SHP77 treated with DMSO at 0.1 percent for 48 hours (cell line): ENCODE data around the gene USF1.
"Not testable (repeated sequence)": the region's sequence is repeated elsewhere in the genome, so short reads cannot be mapped to it uniquely, and the experiment has no call there.

Source experiments
- DNase-seq: peaks from one replicate; lab custom pipeline; 2025; lab: John Stamatoyannopoulos, UW

Gene USF1

GRCh38 chr1:161079436-161080110, 33.8 kb upstream of the USF1 start:
- no peak for DNase-seq

- no peak for DNase-seq
Observed at GRCh38 chr1:161077426-161077825, 31.6 kb upstream of the USF1 start.

DNA sequence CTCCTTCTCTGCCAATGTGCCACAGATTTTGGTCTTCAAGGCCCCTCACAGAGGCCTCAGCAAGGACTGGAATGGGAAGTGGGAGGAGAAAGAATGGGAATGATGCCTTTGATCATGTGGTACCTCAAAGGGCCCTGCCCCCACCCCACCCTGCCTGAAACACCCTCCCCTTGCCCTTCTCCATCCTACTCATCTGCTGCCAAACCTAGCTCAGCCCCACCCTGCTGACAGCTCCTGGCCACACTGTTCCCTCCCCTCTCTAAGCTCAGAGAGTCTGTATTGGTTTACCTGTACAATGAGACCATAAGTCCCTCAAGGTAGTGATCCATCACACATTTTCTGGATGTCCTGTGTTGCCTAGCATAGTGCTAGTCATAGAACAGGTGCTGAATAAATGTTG, 30.6 kb upstream of the USF1 start:
- DNase-seq: no peak

- no peak for DNase-seq
Observed at GRCh38 chr1:161074676-161075368, 29.0 kb upstream of the USF1 start.

- no peak for DNase-seq
Observed at GRCh38 chr1:161073474-161074121, 27.8 kb upstream of the USF1 start.

GRCh38 chr1:161072751-161073449, 27.1 kb upstream of the USF1 start:
- DNase-seq: no peak

DNA sequence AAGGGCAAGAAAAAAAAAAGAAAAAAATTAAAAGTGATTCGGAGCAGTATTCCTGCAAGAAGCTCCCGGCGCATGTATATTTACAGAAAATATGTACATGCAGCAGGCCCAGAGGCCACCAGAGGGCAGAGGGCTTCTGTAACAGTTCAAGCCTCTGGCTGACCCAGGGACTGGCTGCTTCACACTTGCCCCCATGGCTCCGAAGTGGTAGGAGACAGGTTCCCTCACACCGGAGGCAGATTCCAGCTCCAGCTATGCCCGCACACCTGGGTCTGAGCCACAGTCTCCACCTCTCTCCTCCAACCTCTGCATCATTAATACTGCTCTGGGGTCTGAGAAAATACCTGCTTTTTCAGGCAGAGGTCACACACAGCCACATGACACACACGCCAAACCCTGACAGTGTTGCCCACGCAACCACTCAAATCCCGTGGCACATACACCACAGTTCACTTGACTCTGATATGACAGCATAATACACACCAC, 26.2 kb upstream of the USF1 start:
- no peak for DNase-seq

- no peak for DNase-seq
Observed at GRCh38 chr1:161070761-161071160, 25.0 kb upstream of the USF1 start.

DNA sequence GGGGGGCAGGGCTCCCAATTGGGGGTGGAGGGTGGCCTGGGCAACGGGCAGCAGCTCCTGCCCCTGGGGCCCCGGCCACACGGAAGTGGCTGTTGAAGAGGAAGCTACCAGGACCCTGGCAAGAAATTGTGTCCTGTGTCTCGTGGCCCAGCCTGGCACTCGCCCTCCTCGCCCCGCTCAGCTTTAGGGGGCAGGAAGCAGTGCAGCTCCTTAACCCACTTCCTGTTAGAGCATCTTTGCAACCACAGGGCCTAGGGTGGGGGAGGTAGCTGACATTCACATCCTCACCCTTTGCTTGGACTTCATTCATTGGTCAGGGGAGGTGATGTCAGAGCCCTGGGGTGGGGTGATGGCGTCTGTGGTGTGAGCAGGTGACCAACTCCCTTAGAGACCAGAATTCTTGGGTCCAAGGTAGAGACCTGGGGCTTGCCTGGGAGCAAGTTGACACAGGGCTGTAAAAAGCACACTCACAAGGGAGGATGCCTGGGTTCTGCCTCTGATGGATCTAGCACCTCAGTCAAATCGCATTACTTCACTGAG, 24.0 kb upstream of the USF1 start, which contains the start of gene ARHGAP30:
TSS of gene ARHGAP30 (minus strand) at position 161 of the 540 bp plus-strand sequence. CDS start 267 bp downstream, outside the sequence.
- no peak for DNase-seq

GRCh38 chr1:161069241-161069640, 23.5 kb upstream of the USF1 start:
- DNase-seq: no peak

GRCh38 chr1:161068306-161069234, 22.8 kb upstream of the USF1 start:
- no peak for DNase-seq

DNA sequence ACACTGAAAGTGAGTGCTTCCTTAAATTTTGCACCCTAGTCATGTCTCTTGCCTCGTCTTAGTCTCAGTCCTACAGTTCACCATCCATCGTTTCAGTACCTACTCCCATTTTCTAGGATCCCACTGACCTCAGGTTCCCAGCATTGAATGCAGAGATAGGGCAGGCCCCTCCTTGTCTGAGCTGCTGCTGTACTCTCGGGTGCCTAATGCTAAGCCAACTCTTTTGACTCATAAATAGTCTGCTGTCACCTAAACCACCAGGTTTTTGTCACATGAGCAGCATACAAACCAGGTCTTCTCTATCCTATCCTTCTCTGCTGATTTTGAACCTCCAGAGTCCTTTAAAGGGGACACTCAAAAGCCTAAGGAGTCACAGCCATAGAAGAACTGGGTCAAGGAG, 20.9 kb upstream of the USF1 start:
- DNase-seq: no peak

DNA sequence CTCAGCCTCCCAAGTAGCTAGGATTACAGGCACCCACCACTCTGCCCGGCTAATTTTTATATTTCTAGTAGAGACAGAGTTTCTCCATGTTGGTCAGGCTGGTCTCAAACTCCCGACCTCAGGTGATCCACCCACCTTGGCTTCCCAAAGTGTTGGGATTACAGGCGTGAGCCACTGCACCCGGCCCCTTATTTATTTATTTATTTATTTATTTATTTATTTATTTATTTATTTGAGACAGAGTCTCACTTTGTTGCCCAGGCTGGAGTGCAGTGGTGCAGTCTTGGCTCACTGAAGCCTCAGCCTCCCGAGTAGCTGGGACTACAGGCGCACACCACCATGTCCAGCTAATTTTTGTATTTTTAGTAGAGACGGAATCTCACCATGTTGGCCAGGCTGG, 19.9 kb upstream of the USF1 start:
- DNase-seq: not testable (repeated sequence)

GRCh38 chr1:161063936-161064335, 18.2 kb upstream of the USF1 start:
- not testable (repeated sequence) for DNase-seq

DNA sequence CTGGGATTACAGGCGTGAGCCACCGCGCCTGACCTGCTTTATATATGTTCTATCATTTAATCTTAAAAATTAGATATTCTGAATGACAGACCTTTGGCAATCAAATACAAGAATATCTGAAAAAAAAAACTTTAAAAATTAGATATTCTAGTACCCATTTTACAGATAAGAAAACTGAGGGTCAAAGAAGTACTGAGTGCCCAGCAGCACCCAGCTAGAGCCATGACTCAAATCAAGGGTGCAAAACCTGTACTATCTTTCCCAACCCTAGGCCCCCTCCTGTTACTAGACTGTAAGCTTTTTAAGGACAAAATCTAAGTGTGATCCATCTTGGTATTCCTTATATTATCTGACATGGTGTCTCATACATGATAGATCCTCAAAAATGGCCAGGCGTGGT, 15.6 kb upstream of the USF1 start:
- DNase-seq: no peak

DNA sequence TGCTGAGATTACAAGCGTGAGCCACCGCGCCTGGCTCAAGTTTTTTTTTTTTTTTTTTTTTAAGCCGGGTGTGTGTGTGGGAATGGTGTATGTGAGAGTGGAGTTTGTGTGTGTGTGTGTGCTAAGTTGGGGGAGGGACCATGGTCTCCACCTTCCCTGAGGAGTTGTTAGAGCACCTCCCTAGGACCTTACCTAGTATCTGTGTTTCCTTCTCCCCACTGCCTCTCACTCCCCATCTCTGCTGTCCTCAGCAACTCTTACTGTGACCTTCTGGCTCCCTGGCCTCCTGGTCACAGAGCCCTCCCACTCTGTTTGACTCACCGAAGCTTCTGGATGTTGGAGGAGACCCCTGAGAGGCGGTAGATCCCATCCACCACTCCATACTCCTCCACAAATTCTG, 13.5 kb upstream of the USF1 start:
- DNase-seq: no peak

GRCh38 chr1:161054805-161055204, 9.0 kb upstream of the USF1 start:
- no peak for DNase-seq

DNA sequence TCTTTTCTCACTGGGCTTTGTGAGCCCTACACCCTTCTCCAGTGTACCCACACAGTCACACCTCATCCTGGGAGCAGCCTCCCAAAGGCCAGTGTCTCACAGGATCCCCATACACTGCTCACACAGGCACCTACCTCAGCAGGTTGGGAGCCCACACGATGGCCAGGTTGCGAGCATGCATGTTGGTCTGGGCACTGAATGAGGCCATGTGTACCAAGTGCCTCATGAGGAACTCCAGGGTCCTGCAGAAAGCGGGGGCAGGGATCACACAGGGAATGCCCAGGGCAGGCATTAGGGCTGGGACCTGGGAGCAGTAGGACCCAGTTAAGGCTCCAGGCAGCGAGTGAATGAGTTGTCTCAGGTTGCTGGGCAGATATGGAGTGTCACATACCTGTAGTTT, 8.5 kb upstream of the USF1 start:
- DNase-seq: no peak

GRCh38 chr1:161052899-161053298, 7.1 kb upstream of the USF1 start:
- no peak for DNase-seq

DNA sequence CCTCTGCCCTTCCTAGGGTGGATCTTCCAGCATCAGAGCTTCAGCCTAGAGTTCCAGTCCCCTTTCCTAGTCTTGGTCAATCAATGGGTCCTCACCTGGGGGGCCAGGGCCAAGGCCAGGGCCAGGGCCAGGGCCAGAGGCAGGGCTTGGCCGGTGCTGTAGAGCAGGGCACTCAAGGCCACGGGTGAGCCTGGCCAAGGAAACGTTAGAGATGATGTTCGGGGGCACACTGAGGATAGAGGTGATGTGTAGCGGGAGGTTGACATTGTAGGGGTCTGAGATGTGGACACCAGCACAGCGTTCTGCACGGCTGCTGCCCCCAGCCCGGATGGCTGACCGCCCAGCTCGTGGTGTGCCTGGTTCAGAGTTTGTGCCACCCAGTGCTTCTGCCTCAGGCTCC, 5.4 kb upstream of the USF1 start:
- no peak for DNase-seq
